H1 (cell line): Measurements from ENCODE around the gene USP54. TPM values are rescaled to one million over a fixed set of nuclear protein-coding genes. Genes with fewer than 3 reads are reported as not detected.

Experiments
- CTCF ChIA-PET: fragments of 300-600 bp; sonication (Branson Sonifier 250); formaldehyde crosslinking; loops from one replicate; lab custom pipeline; 2021; ENCODE audit not compliant: partially characterized antibody; lab: Charles Lee
- POLR2A ChIA-PET: fragments of 300-600 bp; sonication (Branson Sonifier 250); formaldehyde crosslinking; loops from one replicate; lab custom pipeline; 2021; ENCODE audit warnings: inconsistent platforms; ENCODE audit not compliant: partially characterized antibody; lab: Charles Lee
- DNase-seq, 2 experiments: peaks; one replicate each; pipeline versions ENCODE4 v3.0.0 to v3.0.0-alpha.2; 2010 to 2022; ENCODE audit warnings: low spot score in 2 of 2, low read depth in 1 of 2, mixed read lengths in 1 of 2
- FAIRE-seq: peaks from 2 replicates; lab custom pipeline; 2011; peaks lifted over from hg19 to GRCh38; lab: Jason Lieb, UNC
- H2AFZ ChIP-seq: 2 replicates; pipeline ENCODE4 v1.8.1; 2012; ENCODE audit warnings: low read length, inconsistent platforms
- H2AK5ac ChIP-seq: 2 replicates; pipeline ENCODE4 v1.6.1; 2013; ENCODE audit warnings: low read depth, low read length
- H2BK120ac ChIP-seq: replicated peaks from 2 replicates; pipeline ENCODE3; 2013; ENCODE audit warnings: low read depth, low read length, inconsistent platforms
- H2BK12ac ChIP-seq: 2 replicates; pipeline ENCODE4 v1.6.1; 2013; ENCODE audit warnings: low read depth, low read length
- H2BK15ac ChIP-seq: 2 replicates; pipeline ENCODE4 v1.6.1; 2013; ENCODE audit warnings: low read length
- H2BK20ac ChIP-seq: 2 replicates; pipeline ENCODE4 v1.6.1; 2013; ENCODE audit warnings: low read length
- H2BK5ac ChIP-seq: 2 replicates; pipeline ENCODE4 v1.6.1; 2013; ENCODE audit warnings: low read depth, low read length
- H3K14ac ChIP-seq: 2 replicates; pipeline ENCODE4 v1.6.1; 2013; ENCODE audit warnings: inconsistent platforms; ENCODE audit not compliant: insufficient read length
- H3K18ac ChIP-seq: 2 replicates; pipeline ENCODE4 v1.6.1; 2013; ENCODE audit warnings: low read length; ENCODE audit errors: extremely low read depth
- H3K23ac ChIP-seq: 2 replicates; pipeline ENCODE4 v1.6.1; 2013; ENCODE audit warnings: inconsistent platforms; ENCODE audit not compliant: insufficient read length
- H3K23me2 ChIP-seq: 2 replicates; pipeline ENCODE4 v1.6.1; 2013; ENCODE audit warnings: low read depth, low read length
- H3K27ac ChIP-seq: 2 replicates; pipeline ENCODE4 v1.6.1; 2011; ENCODE audit warnings: low read depth, low read length, inconsistent platforms
- H3K27me3 ChIP-seq, 4 experiments: replicated peaks in 1 of 4; 1 replicate in 1 of 4; 2 replicates in 3 of 4; pipeline versions ENCODE4 v1.6.1 to v1.8.1; 2011 to 2013; ENCODE audit warnings: low read length in 3 of 4, mild to moderate bottlenecking in 3 of 4, inconsistent platforms in 2 of 4, mixed read lengths in 2 of 4, moderate library complexity in 1 of 4; ENCODE audit not compliant: control insufficient read depth in 3 of 4, insufficient read depth in 3 of 4; ENCODE audit errors: extremely low read depth in 1 of 4
- H3K36me3 ChIP-seq, 4 experiments: 2 replicates each; pipeline versions ENCODE4 v1.6.1 to v1.8.1; 2011 to 2013; ENCODE audit warnings: mild to moderate bottlenecking in 4 of 4, low read length in 3 of 4, moderate library complexity in 2 of 4, control low read depth in 1 of 4, inconsistent platforms in 1 of 4; ENCODE audit not compliant: insufficient read depth in 4 of 4, control insufficient read depth in 2 of 4
- H3K4ac ChIP-seq: replicated peaks from 2 replicates; pipeline ENCODE3; 2013; ENCODE audit warnings: low read length, low read depth, mixed read lengths, inconsistent platforms; ENCODE audit not compliant: insufficient read length
- H3K4me1 ChIP-seq, 4 experiments: replicated peaks in 1 of 4; 1 replicate in 1 of 4; 2 replicates in 3 of 4; pipeline versions ENCODE4 v1.6.1 to v1.8.1; 2011 to 2013; ENCODE audit warnings: low read length in 3 of 4, inconsistent platforms in 2 of 4, mixed read lengths in 1 of 4; ENCODE audit not compliant: insufficient read depth in 4 of 4, control insufficient read depth in 3 of 4
- H3K4me2 ChIP-seq, 2 experiments: 2 replicates each; pipeline versions ENCODE4 v1.6.1 to v1.8.1; 2011 to 2013; ENCODE audit warnings: low read depth in 2 of 2, low read length in 2 of 2, control low read depth in 1 of 2, inconsistent platforms in 1 of 2, mild to moderate bottlenecking in 1 of 2; ENCODE audit not compliant: insufficient read depth in 1 of 2
- H3K4me3 ChIP-seq, 4 experiments: fragments of 200-600, 300-600 bp in 1 of 4; sonication (generic), shearing (Covaris generic), sonication (Bioruptor Twin) in 1 of 4; 2 replicates each; pipeline versions ENCODE4 v1.5.1 to v1.8.1; 2011 to 2016; ENCODE audit warnings: low read length in 4 of 4, low read depth in 3 of 4, control low read depth in 2 of 4, inconsistent platforms in 2 of 4, mild to moderate bottlenecking in 2 of 4, mixed read lengths in 1 of 4, moderate library complexity in 1 of 4; ENCODE audit not compliant: insufficient read depth in 2 of 4; ENCODE audit errors: extremely low read depth in 1 of 4
- H3K56ac ChIP-seq: replicated peaks from 2 replicates; pipeline ENCODE3; 2013; ENCODE audit warnings: low read depth, mild to moderate bottlenecking, mixed read lengths, low read length, inconsistent platforms; ENCODE audit not compliant: insufficient read length
- H3K79me1 ChIP-seq: 2 replicates; pipeline ENCODE4 v1.6.1; 2013; ENCODE audit warnings: low read depth, low read length, control low read depth
- H3K79me2 ChIP-seq, 2 experiments: 2 replicates each; pipeline versions ENCODE4 v1.6.1 to v1.8.1; 2012 to 2013; ENCODE audit warnings: low read length in 2 of 2, mild to moderate bottlenecking in 2 of 2, inconsistent platforms in 1 of 2; ENCODE audit not compliant: insufficient read depth in 2 of 2, control insufficient read depth in 1 of 2
- H3K9ac ChIP-seq, 4 experiments: replicated peaks in 1 of 4; 1 replicate in 1 of 4; 2 replicates in 3 of 4; pipeline versions ENCODE4 v1.6.1 to v1.8.1; 2011 to 2013; ENCODE audit warnings: low read depth in 3 of 4, low read length in 3 of 4, control low read depth in 2 of 4, mild to moderate bottlenecking in 2 of 4, moderate library complexity in 2 of 4, inconsistent platforms in 1 of 4; ENCODE audit errors: extremely low read depth in 1 of 4
- H3K9me3 ChIP-seq, 2 experiments: 2 replicates each; pipeline versions ENCODE4 v1.6.1 to v1.8.1; 2012 to 2013; ENCODE audit warnings: mild to moderate bottlenecking in 2 of 2, moderate library complexity in 2 of 2, control low read depth in 1 of 2, inconsistent platforms in 1 of 2, low read depth in 1 of 2, low read length in 1 of 2, mixed read lengths in 1 of 2; ENCODE audit not compliant: insufficient read depth in 2 of 2
- H4K20me1 ChIP-seq, 2 experiments: replicated peaks in 1 of 2; 2 replicates each; pipeline versions ENCODE3 to v1.8.1; 2011 to 2013; ENCODE audit warnings: inconsistent platforms in 2 of 2, low read length in 2 of 2, mild to moderate bottlenecking in 1 of 2; ENCODE audit not compliant: insufficient read depth in 2 of 2, control insufficient read depth in 1 of 2
- H4K5ac ChIP-seq: 2 replicates; pipeline ENCODE4 v1.6.1; 2013; ENCODE audit warnings: low read length, low read depth, mixed read lengths, inconsistent platforms; ENCODE audit not compliant: insufficient read length
- H4K8ac ChIP-seq: 2 replicates; pipeline ENCODE4 v1.8.0; 2013; ENCODE audit warnings: mild to moderate bottlenecking, moderate library complexity, low read length, inconsistent platforms; ENCODE audit not compliant: insufficient read depth; ENCODE audit errors: extremely low read depth
- H4K91ac ChIP-seq: replicated peaks from 2 replicates; pipeline ENCODE3; 2013; ENCODE audit warnings: low read length, mixed read lengths, inconsistent platforms; ENCODE audit not compliant: insufficient read length
- BACH1 ChIP-seq: IDR thresholded peaks from 2 replicates; pipeline ENCODE4 v1.6.1; 2012; ENCODE audit warnings: low read length, improper control_type of control experiment
- BRCA1 ChIP-seq: IDR thresholded peaks from 2 replicates; pipeline ENCODE4 v1.6.1; 2012; ENCODE audit warnings: low read depth, low read length, improper control_type of control experiment
- GABPA ChIP-seq: IDR thresholded peaks from 2 replicates; pipeline ENCODE4 v1.6.1; 2011; ENCODE audit warnings: mild to moderate bottlenecking, low read length, moderate library complexity, borderline replicate concordance; ENCODE audit not compliant: insufficient read depth
- JUND ChIP-seq: IDR thresholded peaks from 2 replicates; pipeline ENCODE4 v1.6.1; 2011; ENCODE audit warnings: mild to moderate bottlenecking, improper control_type of control experiment, low read length
- MAFK ChIP-seq: IDR thresholded peaks from 2 replicates; pipeline ENCODE4 v1.6.1; 2012; ENCODE audit warnings: low read depth, mild to moderate bottlenecking, improper control_type of control experiment, low read length
- NANOG ChIP-seq: IDR thresholded peaks from 2 replicates; pipeline ENCODE4 v1.6.1; 2011; ENCODE audit warnings: low read length, low read depth, mild to moderate bottlenecking, inconsistent platforms; ENCODE audit not compliant: insufficient read depth, poor library complexity, severe bottlenecking
- POLR2A ChIP-seq, 2 experiments: IDR thresholded peaks; 1 replicate in 1 of 2; 2 replicates in 1 of 2; pipeline ENCODE4 v1.6.1; 2011; ENCODE audit warnings: low read depth in 2 of 2, low read length in 2 of 2, mild to moderate bottlenecking in 2 of 2; ENCODE audit errors: control extremely low read depth in 1 of 2
- RFX5 ChIP-seq: IDR thresholded peaks from 2 replicates; pipeline ENCODE4 v1.6.1; 2011; ENCODE audit warnings: low read depth, low read length, improper control_type of control experiment, borderline replicate concordance
- SAP30 ChIP-seq: fragments of 300-600 bp; sonication (generic); IDR thresholded peaks from 2 replicates; pipeline ENCODE4 v1.7.1; 2012; ENCODE audit warnings: low read length, moderate library complexity, mild to moderate bottlenecking, inconsistent platforms; ENCODE audit not compliant: insufficient read depth, insufficient replicate concordance
- SIN3A ChIP-seq, 2 experiments: IDR thresholded peaks in 1 of 2; conservative IDR thresholded peaks in 1 of 2; 2 replicates each; pipeline ENCODE4 v1.6.1; 2011 to 2012; ENCODE audit warnings: low read length in 2 of 2, improper control_type of control experiment in 1 of 2, low read depth in 1 of 2, mild to moderate bottlenecking in 1 of 2
- SP2 ChIP-seq: IDR thresholded peaks from 2 replicates; pipeline ENCODE4 v1.6.1; 2012; ENCODE audit warnings: mild to moderate bottlenecking, low read length, inconsistent platforms
- ZNF274 ChIP-seq: IDR thresholded peaks from 2 replicates; pipeline ENCODE4 v1.7.0; 2012; ENCODE audit warnings: low read length, borderline replicate concordance; ENCODE audit errors: extremely low read depth
- WGBS, 2 experiments: shearing (Covaris generic) in 1 of 2; methylation state at CpG; one replicate each; pipeline versions ENCODE4 v1.1.6 to v1.1.7; 2013 to 2015; ENCODE audit warnings: low lambda C conversion rate in 2 of 2, mixed read lengths in 2 of 2, inconsistent platforms in 1 of 2, low coverage in 1 of 2, missing lambda C conversion rate in 1 of 2; ENCODE audit not compliant: insufficient replicate concordance in 2 of 2, insufficient coverage in 1 of 2, insufficient read length in 1 of 2; ENCODE audit errors: extremely low coverage in 1 of 2, missing lambda C conversion rate in 1 of 2; 5-methylcytosine and 5-hydroxymethylcytosine counted together
- polyA plus RNA-seq, 7 experiments: library from polyadenylated mRNA; depleted of rRNA in 3 of 7; stranded (reverse) in 5 of 7; unstranded in 2 of 7; fragments of >200 nt in 5 of 7; fragments of 200-250 nt in 2 of 7; gene quantifications; 1 replicate in 5 of 7; 2 replicates in 1 of 7; 4 replicates in 1 of 7; pipeline versions ENCODE4 v1.2.1 to v1.2.3, GENCODE V29; 2011 to 2013; ENCODE audit warnings: missing spikeins in 2 of 7, mixed read lengths in 2 of 7
- total RNA-seq: library from RNA; stranded (reverse); fragmentation: NEBNext Ultra II Directional; extraction: Animal tissue kit (Norgen Biotek cat#: 25700); gene quantifications from 2 replicates; pipeline ENCODE4 v1.2.1, GENCODE V29; 2021
- TF ChIP-seq, protein P1 (sequence below): IDR thresholded peaks from 2 replicates; pipeline ENCODE4 v1.6.1; 2012; ENCODE audit warnings: low read length, inconsistent platforms

The USP54 gene
- total and polyA plus RNA-seq, 2 of the 8 experiments (the other 6 are each of a cell fraction or from before 2014, with no cell fraction given) = 46.2 to 65.6 TPM

DNA sequence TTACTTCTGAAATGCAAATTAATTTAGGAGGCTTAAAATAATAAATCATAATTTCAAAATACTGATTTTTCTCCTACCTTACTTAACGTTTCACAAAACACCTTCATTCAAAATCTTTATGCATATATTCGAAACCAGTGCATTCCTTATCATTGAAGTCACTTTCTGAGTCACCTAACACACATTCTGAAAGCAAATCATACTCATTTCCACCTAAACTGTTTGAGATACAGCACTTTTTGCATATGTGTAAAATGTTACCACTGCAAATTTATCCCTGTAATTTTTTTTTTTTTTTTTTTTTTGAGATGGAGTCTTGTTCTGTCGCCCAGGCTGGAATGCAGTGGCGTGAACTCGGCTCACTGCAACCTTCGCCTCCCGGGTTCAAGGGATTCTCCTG is 111.0 kb downstream of the USP54 start:
- Histone ChIP-seq H3K79me1 (no peaks in the 10 kb centered on the region), H3K4ac (no peak overlapping the region), H3K9me3 (no peaks in the 10 kb centered on the region), H2BK120ac (no peak overlapping the region), H2BK12ac (no peak overlapping the region), H3K36me3 (peaks cover 0 to 38% (median 11%) of the 10 kb centered on the region in 4 experiments; a peak in 6 of 8 replicates), H3K56ac (no peak overlapping the region), H2BK20ac (no peak overlapping the region), H3K79me2 (peaks cover 0 to 12% of the 10 kb centered on the region in 2 experiments; a peak in 2 of 4 replicates), H3K23me2 (no peaks in the 10 kb centered on the region), H3K23ac (no peak overlapping the region), H3K18ac (no peak overlapping the region), H4K20me1 (no peaks in the 10 kb centered on the region), H3K4me1 (no peaks in the 10 kb centered on the region), H3K4me3 (no peak overlapping the region), H2BK5ac (no peak overlapping the region), H4K91ac (no peak overlapping the region), H3K4me2 (no peak overlapping the region), H2BK15ac (no peak overlapping the region), H3K27ac (no peak overlapping the region), H4K8ac (no peak overlapping the region), H3K9ac (no peak overlapping the region), H2AFZ (no peak overlapping the region), H3K14ac (no peak overlapping the region), H4K5ac (no peak overlapping the region), H2AK5ac (no peak overlapping the region), H3K27me3 (no peaks in the 10 kb centered on the region)
- FAIRE-seq (no peak), DNase-seq (no peak)
- CTCF ChIA-PET = interaction anchor here (0.6 kb wide), 1 partner anchor 443 kb away, joined by 4 read pairs; no protein-coding TSS in a partner anchor
- WGBS, 2 experiments = 84 to 100% methylated on average over 2 to 7 of the region's 7 CpGs
- POLR2A ChIA-PET = interaction anchor here (1.3 kb wide), 1 partner anchor 13 kb away, joined by 3 read pairs; no protein-coding TSS in a partner anchor
- TF ChIP-seq NANOG = no peak
- no peak for TF ChIP-seq JUND
- TF ChIP-seq SP2 = no peak
- no peak for TF ChIP-seq ZNF274
- no peak for TF ChIP-seq BRCA1
- no peak for TF ChIP-seq BACH1
- no peak for TF ChIP-seq SAP30
- no peak for TF ChIP-seq POLR2A (IDR thresholded peaks at IDR 0.05; ENCODE audit: control extremely low read depth in 1 of 2, low read depth in 2 of 2, low read length in 2 of 2)
- TF ChIP-seq MAFK = no peak
- TF ChIP-seq, protein P1, sequence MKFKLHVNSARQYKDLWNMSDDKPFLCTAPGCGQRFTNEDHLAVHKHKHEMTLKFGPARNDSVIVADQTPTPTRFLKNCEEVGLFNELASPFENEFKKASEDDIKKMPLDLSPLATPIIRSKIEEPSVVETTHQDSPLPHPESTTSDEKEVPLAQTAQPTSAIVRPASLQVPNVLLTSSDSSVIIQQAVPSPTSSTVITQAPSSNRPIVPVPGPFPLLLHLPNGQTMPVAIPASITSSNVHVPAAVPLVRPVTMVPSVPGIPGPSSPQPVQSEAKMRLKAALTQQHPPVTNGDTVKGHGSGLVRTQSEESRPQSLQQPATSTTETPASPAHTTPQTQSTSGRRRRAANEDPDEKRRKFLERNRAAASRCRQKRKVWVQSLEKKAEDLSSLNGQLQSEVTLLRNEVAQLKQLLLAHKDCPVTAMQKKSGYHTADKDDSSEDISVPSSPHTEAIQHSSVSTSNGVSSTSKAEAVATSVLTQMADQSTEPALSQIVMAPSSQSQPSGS = no peak
- TF ChIP-seq GABPA = no peak
- no peak for TF ChIP-seq SIN3A (conservative IDR thresholded peaks at IDR 0.05 in 1 of 2, IDR thresholded peaks at IDR 0.05 in 1 of 2; ENCODE audit: low read depth in 1 of 2, low read length in 2 of 2)
- TF ChIP-seq RFX5 = no peak
